HG03097 (cell line): ENCODE data around the gene GPHN.

Source experiments
- ATAC-seq: cut with Tn5 transposase; IDR thresholded peaks from one replicate; pipeline ENCODE4 v1.9.1; 2021; ENCODE audit not compliant: unreplicated experiment, low FRiP score

GPHN gene

DNA sequence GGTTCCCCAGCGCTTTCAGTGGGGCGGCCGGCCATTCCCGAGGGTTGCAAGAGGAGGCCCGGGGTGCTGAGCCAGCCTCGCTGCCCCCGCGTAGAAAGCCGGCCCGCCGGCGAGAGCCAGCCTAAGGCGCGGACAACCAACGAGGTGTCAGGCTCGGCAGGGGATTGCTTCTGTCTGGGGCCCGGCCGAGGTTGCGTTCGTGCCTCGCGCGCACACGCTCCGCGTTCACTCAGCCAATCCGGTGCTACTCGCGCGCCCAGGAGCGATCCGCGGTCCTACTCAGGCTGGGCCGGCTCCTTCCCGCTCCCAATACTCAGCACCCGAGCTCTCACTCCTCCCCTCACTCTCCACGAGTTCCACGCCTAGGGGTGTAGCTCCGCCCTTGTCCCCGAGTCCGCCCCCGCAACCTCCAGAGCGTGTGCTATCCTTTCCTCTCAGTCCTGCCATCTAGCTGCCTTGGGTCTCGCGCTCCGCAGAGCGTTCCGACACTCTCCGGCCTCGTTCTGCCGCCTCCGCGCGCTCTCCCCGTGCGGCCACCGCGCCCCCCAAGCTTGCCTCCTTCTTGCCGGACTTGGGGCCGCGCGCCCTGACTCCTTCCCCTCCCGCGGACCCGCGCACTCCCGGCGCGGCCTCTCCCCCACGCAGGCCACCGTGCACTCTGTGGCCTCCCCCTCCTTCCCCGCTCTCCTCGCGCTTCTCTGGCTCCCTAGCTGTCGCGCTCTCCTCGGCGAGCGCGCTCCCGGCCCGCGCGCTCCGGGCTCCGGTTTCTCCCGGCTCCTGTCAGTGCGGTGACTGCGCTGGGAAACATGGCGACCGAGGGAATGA is at the start of gene GPHN:
TSS of gene GPHN (plus strand) at position 426 of the 825 bp plus-strand sequence.
- peak; percentile 74 for ATAC-seq

DNA sequence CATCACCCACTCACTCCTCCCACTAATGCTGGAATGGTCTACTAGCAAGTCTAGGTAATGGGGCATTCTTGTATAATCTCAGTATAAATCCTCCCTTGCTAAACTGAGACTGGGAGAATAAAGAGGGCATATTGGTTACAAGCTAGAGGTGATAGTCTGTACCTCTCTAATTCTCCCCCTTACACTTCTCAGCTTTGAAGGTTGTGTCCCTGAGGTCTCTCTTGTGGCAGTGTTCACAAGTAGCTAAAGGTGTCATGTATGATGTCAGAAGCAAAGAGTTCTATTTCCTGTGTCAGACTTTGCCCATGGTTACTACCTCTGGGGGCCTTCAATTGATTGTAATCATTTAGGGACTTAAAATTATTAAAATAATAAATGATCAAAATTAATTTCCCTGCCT is 48.3 kb upstream of the GPHN start:
- ATAC-seq: no peak

DNA sequence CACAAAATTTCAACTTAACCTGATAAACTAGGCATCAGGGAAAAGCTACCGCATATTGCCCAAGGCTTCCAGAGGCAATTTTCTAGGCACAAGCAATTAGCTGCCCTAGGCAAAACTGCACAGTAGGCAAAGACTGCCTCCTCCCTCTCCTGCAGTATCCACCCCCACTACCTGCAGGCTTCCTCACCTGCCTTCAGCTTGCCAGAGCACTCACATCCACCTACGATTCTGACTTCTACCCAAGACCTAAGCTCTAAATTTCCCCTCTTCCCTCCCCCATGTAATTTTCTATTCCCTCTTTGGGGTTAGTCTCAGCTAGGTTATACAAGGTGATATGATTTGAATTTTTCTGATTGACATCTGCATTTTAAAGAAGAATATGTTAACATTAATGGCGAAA is 43.7 kb upstream of the GPHN start:
- no peak for ATAC-seq

DNA sequence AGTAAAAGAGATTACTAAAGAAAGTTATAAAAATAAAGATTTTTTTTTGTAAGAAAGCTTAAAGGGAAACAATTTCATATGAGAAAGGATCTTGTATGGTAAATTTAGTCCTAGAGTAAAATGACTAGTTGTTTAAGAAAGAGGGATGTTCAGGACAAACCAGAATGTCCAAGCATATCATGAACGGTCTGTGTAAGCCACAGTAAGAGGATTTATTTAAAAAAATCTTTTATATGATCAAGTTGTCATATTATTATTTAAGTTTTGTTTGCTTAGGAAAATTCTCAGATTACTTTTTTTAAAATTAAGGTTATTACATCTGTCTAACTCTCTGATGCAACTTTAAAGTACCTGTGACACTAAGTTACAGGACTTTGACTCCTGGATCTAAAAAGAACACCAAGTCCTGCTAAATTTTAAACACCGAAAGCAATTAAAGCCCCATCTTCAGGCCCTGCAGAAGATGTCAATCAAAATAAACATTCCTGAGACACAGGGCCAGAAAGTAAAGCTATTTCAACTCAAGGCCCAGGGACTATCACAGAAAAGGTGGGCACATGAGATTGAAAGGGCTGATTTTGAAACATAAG is 39.1 kb upstream of the GPHN start:
- no peak for ATAC-seq

DNA sequence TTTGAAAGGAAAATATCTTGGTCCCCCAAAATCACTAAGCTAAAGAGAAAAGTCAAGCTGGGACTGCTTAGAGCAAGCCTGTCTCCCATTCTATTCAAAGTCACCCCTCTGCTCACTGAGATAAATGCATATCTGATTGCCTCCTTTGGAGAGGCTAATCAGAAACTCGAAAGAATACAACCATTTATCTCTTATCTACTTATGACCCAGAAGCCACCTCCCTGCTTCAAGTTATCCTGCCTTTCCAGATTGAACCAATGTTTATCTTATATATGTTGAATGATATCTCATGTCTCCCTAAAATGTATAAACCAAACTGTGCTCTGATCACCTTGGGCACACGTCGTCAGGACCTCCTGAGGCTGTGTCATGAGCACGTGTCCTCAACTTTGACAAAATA is 36.4 kb upstream of the GPHN start:
- no peak for ATAC-seq

GRCh38 chr14:66472251-66472650 is 35.7 kb upstream of the GPHN start:
- ATAC-seq: no peak

DNA sequence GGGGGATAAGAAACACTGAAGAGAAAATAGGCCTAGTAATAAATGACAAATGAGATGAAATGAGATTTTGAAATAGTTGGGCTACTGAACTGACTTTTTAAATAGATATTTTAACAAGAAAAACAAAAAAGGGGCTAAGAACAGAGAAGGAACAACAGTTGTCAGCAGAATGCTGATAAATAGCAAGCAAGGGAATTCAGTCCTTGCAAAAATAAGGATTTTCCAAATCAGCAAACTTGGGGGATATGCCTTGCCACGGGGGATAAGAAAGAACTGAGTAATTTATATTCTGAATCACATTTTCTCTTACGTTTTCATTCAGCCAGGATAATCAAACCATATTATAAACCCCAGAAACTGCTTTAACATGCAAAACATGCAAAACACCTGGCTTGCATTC is 34.7 kb upstream of the GPHN start:
- ATAC-seq: no peak

DNA sequence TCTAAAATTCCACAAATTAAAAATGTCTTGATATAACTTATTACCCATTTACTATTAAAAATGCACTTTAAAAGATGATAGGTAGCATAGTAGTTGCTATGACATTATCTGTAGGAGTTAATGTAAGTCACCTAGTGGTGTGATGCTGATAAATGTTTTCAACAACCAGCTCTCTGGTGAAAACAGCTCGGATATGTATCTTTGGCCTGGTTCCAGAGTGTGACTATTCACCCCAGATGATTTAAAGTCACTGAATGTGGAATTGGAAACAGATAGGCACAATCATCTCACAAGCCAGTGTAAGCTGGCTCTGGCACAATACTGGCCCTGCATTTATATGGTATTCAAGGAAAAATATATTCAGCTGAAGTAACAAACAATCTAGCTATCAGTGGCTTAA is 31.0 kb upstream of the GPHN start:
- ATAC-seq: no peak

- no peak for ATAC-seq
Measured at GRCh38 chr14:66477567-66477966, 30.4 kb upstream of the GPHN start.

- no peak for ATAC-seq
Measured at GRCh38 chr14:66482873-66483272, 25.1 kb upstream of the GPHN start.

GRCh38 chr14:66483322-66483721 is 24.6 kb upstream of the GPHN start:
- no peak for ATAC-seq

DNA sequence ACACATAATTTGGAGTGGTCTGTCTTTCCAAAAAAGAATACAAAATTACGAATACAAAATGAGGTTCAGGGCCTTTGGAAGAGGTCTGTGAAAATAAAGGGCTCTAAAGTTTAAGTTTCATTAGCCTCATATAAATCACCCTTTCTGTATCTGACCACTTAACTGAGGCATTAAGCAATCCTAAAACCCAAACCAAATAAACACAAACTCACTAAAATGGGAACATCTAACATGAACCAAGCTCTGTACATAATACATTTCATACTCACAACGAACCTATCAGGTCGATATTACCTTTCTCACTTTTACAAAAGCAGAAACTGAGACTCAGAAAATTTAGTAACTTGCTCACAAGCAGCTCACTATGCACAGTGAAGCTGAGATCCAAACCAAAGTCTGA is 22.9 kb upstream of the GPHN start:
- no peak for ATAC-seq

DNA sequence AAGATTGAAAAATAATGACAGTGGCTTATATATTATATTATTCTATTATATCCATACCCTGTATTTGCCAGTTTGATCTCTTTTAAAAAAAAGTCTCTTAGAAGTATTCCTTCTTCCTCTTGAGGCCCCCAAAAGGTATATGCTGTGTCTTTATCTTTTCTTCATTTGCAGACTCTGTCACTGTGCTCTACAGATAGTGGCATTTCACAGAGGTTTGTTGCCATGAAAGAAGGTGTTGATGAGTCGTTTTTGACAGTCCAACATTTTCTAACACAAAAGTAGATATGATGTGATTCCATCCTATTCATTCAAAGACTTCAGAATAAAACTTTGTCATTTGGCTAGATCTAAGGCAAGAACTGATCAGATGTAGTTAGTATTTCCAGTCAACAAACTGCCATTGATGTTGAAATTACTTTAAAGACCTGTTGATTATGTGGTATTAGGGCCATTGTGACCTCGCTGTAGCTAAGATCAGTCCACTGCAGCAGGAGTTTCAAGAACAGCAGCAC is 22.0 kb upstream of the GPHN start, which contains the start of gene CCDC196:
TSS of gene CCDC196 (plus strand) at position 462 of the 512 bp plus-strand sequence. CDS start 132 bp downstream, outside the sequence.
- ATAC-seq: no peak

- ATAC-seq: no peak
Measured at GRCh38 chr14:66487164-66487563, 20.8 kb upstream of the GPHN start.

GRCh38 chr14:66490143-66491111 is 17.5 kb upstream of the GPHN start:
- no peak for ATAC-seq

- ATAC-seq: no peak
Measured at GRCh38 chr14:66493750-66494149, 14.2 kb upstream of the GPHN start.

- no peak for ATAC-seq
Measured at GRCh38 chr14:66495218-66496098, 12.5 kb upstream of the GPHN start.

DNA sequence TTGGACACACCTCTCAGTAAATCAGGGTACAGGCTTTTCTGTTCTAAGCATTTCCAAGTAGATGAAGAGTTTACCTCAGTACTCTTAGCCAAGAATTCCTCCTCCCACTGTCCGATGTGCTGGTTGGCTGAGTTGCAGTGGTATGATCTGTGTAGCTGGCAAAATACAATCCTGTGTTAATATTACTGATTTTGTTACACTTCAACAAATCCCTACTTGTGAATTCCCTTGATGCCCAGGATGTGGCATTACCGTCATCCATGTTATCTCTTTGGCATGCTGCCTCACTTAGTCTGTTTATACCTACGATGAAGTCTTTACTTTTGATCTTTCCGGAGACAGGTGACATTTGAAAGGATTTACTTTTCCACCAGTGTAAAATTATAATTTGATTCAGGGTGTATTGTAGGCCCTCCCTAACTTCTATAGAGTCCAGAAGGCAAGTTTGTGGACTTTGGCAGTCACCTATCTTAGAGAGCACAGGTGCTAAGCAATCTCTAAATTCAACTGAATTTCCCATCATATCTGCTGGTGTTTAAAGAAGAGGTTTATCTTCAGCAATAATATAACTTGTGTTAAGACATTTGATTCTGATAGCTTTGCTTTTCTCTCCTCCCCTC is 11.6 kb upstream of the GPHN start:
- no peak for ATAC-seq

DNA sequence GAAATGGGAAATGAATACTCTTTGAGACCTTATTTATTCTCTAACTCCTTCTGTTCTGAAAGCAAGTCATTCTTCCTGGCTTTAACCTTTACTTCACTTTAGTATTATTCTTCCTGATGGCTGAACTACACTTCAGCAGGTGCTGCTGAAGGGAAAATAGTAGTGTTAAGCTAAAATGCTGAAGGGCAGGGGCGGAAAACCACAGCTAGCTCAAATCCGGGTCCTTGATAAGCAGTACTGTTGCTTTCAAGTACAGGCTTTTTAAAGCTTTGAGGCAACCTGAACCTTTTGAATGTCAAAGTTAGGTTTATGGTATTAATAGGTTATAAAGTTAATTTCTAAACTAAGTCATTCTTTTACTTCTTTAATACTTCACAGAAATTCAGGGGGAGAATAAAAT is 11.0 kb upstream of the GPHN start:
- no peak for ATAC-seq
